ENCODE measurements around the gene DNALI1.

DNA sequence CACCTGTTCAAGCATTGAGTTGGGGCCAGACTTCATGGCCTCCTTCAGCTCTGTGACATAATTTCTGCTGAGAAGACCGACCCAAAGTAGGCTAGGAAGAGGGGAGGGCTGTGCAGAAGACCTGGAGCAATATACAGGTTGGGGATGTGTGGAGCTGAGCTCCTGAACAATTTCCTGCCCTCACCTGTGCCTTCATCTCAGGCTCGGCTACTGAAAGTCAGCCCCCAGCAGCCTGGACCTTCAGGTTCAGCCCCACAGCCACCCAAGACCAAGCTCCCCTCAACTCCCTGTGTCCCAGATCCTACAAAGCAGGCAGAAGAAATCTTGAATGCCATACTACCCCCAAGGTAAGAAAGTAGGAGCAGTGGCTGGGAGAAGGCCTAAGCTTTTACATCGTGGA, 662 bp downstream of the DNALI1 start:
- TF ChIP-seq, protein P1, sequence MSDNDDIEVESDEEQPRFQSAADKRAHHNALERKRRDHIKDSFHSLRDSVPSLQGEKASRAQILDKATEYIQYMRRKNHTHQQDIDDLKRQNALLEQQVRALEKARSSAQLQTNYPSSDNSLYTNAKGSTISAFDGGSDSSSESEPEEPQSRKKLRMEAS (IDR thresholded peaks at IDR 0.05; ENCODE audit: insufficient read depth, insufficient read length) = no peak
- TF ChIP-seq, protein P2, sequence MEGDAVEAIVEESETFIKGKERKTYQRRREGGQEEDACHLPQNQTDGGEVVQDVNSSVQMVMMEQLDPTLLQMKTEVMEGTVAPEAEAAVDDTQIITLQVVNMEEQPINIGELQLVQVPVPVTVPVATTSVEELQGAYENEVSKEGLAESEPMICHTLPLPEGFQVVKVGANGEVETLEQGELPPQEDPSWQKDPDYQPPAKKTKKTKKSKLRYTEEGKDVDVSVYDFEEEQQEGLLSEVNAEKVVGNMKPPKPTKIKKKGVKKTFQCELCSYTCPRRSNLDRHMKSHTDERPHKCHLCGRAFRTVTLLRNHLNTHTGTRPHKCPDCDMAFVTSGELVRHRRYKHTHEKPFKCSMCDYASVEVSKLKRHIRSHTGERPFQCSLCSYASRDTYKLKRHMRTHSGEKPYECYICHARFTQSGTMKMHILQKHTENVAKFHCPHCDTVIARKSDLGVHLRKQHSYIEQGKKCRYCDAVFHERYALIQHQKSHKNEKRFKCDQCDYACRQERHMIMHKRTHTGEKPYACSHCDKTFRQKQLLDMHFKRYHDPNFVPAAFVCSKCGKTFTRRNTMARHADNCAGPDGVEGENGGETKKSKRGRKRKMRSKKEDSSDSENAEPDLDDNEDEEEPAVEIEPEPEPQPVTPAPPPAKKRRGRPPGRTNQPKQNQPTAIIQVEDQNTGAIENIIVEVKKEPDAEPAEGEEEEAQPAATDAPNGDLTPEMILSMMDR (IDR thresholded peaks at IDR 0.05; ENCODE audit: extremely low read depth in 1 of 2, insufficient read depth in 1 of 2, low read depth in 1 of 2, low read length in 2 of 2) = no peak
- no peak for TF ChIP-seq POLR2AphosphoS5 (IDR thresholded peaks at IDR 0.05; ENCODE audit: insufficient read depth, low read depth, low read length)
- no peak for TF ChIP-seq EZH2 (IDR thresholded peaks at IDR 0.05; ENCODE audit: borderline replicate concordance, low read depth, low read length, severe bottlenecking)
